C4-2B (cell line): Measurements from ENCODE around the gene ARHGDIB.

Experiments
- H3K27ac ChIP-seq: fragments of 450-650 bp; 2 replicates; pipeline ENCODE4 v1.5.1; 2017
- CTCF ChIP-seq: fragments of 450-650 bp; conservative IDR thresholded peaks from 2 replicates; pipeline ENCODE4 v1.5.1; 2017; ENCODE audit warnings: mild to moderate bottlenecking
- ZFX ChIP-seq: fragments of 450-650 bp; IDR thresholded peaks from 2 replicates; pipeline ENCODE4 v1.6.1; 2017

ARHGDIB gene

GRCh38 chr12:14923944-14924343 is 37.5 kb downstream of the ARHGDIB start:
- TF ChIP-seq CTCF (no peak), ZFX (no peak)
- H3K27ac ChIP-seq: no peak overlapping the region

- no peak for TF ChIP-seq ZFX
- no peak for TF ChIP-seq CTCF
- no peak overlapping the region for H3K27ac ChIP-seq
These were observed 40.2 kb downstream of the ARHGDIB start for GRCh38 chr12:14921218-14921617.

- no peak overlapping the region for H3K27ac ChIP-seq
- TF ChIP-seq ZFX (no peak), CTCF (no peak)
These were observed 40.8 kb downstream of the ARHGDIB start for GRCh38 chr12:14920475-14921126.

- TF ChIP-seq ZFX (no peak), CTCF (no peak)
These were observed 41.9 kb downstream of the ARHGDIB start for GRCh38 chr12:14919455-14919854.

GRCh38 chr12:14915736-14916135 is 45.7 kb downstream of the ARHGDIB start:
- H3K27ac ChIP-seq: no peak overlapping the region
- no peak for TF ChIP-seq CTCF

More at GRCh38 chr12:14919455-14919854, 41.9 kb downstream of the ARHGDIB start:
- no peak overlapping the region; the same call in 1 of the 2 replicates for H3K27ac ChIP-seq

- no peak overlapping the region for H3K27ac ChIP-seq
- no peak for TF ChIP-seq ZFX
- no peak for TF ChIP-seq CTCF
These were observed 48.0 kb downstream of the ARHGDIB start for GRCh38 chr12:14913381-14913781.

GRCh38 chr12:14911131-14911530 is 50.3 kb downstream of the ARHGDIB start:
- no peak for TF ChIP-seq CTCF
- TF ChIP-seq ZFX: no peak
- no peak overlapping the region for H3K27ac ChIP-seq
